Fibroblast of lung (primary cell): ENCODE measurements around the gene ASGR1.

Experiments used
- EZH2 ChIP-seq: IDR thresholded peaks from 2 replicates; pipeline ENCODE4 v1.5.1; 2012; ENCODE audit warnings: low read length, control low read depth, mild to moderate bottlenecking; ENCODE audit errors: missing control alignments
- TF ChIP-seq, protein P1 (sequence below), 2 donors: IDR thresholded peaks in 1 of 2; conservative IDR thresholded peaks in 1 of 2; 1 replicate in 1 of 2; 2 replicates in 1 of 2; pipeline ENCODE4 v1.5.1; 2011 to 2012; ENCODE audit warnings: low read length in 2 of 2, control low read depth in 1 of 2, inconsistent platforms in 1 of 2, low read depth in 1 of 2, mild to moderate bottlenecking in 1 of 2

DNA sequence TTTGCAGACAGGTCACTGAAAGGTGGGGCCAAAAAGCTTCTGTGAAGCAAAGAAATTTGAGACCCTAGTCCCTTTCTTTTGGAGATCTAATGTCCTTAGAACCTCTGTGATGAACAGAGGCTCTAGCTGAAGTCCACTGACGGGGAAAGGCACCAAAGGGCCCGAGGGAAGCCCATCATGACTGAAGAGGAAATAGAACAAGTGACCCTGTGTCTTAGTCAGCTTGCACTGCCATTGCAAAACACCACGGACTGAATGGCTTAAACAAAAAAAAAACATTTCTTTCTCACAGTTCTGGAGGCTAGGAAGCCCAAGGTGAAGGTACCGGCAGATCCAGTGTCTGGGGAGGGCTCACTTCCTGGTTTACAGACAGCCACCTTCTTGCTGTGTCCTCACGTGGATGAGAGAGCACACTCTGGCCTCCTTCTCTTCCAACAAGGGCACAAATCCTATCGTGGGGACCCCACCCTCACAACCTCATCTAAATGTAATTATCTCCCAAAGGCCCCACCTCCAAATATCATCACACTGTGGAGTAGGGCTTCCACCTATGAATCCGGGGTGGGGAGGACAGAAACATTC, 40.3 kb downstream of the ASGR1 start:
- TF ChIP-seq, protein P1, sequence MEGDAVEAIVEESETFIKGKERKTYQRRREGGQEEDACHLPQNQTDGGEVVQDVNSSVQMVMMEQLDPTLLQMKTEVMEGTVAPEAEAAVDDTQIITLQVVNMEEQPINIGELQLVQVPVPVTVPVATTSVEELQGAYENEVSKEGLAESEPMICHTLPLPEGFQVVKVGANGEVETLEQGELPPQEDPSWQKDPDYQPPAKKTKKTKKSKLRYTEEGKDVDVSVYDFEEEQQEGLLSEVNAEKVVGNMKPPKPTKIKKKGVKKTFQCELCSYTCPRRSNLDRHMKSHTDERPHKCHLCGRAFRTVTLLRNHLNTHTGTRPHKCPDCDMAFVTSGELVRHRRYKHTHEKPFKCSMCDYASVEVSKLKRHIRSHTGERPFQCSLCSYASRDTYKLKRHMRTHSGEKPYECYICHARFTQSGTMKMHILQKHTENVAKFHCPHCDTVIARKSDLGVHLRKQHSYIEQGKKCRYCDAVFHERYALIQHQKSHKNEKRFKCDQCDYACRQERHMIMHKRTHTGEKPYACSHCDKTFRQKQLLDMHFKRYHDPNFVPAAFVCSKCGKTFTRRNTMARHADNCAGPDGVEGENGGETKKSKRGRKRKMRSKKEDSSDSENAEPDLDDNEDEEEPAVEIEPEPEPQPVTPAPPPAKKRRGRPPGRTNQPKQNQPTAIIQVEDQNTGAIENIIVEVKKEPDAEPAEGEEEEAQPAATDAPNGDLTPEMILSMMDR (conservative IDR thresholded peaks at IDR 0.05 in 1 of 2, IDR thresholded peaks at IDR 0.05 in 1 of 2; ENCODE audit: low read depth in 1 of 2, low read length in 2 of 2): no peak
- TF ChIP-seq EZH2: no peak
